GM19043 (cell line): ENCODE data around the gene SLC27A5.
"Not testable (repeated sequence)": the region's sequence is repeated elsewhere in the genome, so short reads cannot be mapped to it uniquely, and the experiment has no call there.

Experiments used
- ATAC-seq: cut with Tn5 transposase; IDR thresholded peaks from one replicate; pipeline ENCODE4 v1.9.1; 2021; ENCODE audit warnings: low read depth; ENCODE audit not compliant: unreplicated experiment

Gene SLC27A5

DNA sequence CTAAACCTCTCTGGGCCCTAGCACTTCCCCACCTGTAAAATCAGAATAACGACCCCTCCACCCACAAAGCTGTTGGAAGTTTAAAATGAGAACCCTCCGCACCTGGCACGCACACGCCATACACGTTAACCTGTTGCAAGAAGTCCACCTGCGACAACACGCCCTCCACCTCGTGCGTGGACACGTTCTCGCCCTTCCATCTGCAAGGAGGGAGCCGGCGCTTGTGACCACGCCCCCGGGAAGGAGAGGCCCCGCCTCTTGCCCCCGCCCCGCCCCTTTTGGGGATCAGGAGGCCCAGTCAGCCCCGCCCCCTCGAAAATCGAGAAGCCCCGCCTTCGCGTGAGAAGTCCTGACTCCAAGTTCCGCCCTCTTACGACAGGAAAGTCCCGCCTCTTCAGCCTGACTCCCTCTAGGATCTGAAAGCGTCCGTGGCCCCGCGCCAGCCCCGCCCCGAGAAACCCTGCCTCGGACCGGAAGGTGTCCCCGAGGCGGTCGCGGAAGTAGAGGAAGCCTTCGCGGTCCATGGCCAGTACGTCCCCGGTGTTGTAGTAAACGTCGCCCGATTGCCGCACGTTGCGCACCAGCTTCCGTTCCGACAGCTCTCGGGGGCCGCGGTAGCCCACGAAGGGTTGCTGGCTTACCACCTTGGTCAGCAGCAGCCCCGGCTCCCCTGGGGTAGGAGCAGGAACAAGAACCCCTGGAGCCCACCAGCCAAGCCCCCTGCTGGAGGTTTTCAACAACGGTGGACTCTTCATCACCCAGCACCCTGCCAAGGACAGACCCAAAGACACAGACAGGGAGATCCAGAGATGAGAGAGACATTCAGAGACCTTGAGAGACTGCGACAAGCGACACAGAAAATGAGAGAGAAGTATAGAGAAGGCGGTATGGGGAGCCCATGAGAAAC lies 12.5 kb downstream of the SLC27A5 start:
- peak; percentile 93 for ATAC-seq

DNA sequence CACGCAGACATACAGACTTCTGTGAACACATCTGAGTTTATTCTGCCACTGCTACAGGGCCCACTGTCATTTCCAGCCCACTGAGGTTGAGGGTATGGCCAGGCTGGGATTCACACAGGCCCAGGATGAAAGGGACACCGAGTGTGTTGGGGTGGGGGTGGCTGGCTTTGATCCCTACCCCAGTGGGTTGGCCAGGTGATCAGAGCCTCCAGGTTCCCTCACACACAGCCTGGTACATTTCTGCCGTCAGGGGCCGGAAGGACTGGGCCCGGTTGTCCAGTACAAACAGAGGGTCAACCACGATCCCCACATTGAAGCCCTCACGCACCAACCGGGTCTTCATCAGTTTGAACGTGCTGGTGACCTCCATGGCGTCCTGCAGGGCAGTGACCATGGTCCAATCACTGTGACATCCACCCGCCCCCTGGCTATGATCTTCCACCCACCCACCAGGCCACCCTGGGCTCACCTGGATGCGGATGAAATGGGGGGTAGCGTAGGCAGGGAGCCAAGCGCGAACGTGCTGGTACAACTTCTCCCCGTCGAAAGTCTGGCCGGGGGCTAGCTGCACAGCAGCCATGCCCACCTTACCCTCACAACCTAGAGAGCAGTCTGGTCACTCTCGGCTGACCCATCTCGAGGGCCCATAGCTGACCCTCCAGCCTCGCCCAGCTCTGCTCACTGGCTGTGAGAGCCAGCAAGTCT lies 13.3 kb downstream of the SLC27A5 start:
- ATAC-seq, result no peak

DNA sequence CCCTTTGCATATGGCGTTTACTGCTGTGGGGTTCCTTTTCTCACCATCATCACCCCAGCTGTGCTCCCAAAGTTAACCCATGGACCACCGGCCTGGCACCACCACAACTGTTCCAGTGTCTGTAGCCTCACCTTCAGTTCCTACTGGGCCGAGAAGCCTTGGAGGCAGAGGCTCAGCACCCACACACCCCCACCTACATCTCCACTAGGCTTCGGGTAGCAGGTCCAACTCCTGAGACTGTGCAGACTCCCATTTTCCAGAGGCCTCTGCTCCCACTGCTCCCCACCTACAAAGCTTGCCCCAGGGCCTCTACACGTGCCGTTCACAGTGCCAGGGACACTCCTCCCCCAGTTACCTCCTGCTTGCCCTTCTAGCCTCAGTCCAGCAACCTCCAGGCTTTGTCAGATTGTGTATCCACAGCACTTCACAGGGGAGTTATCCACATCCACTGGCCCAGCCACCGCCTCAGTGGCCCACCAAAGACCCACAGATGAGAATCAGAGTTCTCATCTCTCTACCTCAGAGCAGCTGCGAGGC lies 14.1 kb downstream of the SLC27A5 start:
- no peak for ATAC-seq

GRCh38 chr19:58492265-58492664 lies 19.5 kb downstream of the SLC27A5 start:
- no peak for ATAC-seq

DNA sequence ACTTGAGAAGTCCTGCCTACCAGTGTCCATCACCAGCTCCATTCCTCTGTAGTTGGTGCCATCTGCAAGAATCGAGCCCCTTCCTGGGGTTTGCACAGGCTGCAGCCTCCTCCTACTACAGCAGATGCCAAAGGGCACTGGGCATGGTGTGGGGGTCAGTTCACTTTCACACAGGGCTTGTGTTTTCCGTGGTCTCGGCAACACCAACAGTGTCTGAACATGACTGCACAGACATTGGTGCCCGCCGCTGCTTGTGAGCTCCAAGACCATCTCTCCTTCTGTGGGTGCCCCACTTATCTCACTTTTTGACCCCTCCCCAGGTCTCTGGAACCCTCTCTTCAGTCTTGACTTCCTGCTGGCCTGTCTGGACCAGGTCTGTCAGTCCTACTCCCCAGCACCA lies 20.4 kb downstream of the SLC27A5 start:
- no peak for ATAC-seq

- not testable (repeated sequence) for ATAC-seq
Measured at GRCh38 chr19:58484349-58484748, 27.4 kb downstream of the SLC27A5 start.

DNA sequence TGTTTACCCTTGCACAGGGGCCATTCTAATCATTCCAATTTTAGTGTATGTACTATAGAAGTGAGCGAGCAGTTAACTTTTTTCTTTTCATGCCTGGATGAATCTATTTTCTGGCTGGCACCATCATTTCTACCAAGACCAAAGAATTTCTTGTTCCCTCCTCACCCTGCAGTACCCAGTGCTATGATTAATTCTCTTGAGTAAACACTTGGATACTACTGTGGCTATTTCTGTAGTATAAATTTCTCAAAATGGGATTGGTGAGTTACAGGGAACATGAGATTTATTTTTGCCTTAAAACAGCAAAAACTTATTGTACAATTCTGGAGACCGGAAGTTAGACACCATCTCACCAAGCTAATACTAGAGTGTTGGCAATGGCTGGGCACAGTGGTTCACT lies 28.0 kb downstream of the SLC27A5 start:
- no peak for ATAC-seq

DNA sequence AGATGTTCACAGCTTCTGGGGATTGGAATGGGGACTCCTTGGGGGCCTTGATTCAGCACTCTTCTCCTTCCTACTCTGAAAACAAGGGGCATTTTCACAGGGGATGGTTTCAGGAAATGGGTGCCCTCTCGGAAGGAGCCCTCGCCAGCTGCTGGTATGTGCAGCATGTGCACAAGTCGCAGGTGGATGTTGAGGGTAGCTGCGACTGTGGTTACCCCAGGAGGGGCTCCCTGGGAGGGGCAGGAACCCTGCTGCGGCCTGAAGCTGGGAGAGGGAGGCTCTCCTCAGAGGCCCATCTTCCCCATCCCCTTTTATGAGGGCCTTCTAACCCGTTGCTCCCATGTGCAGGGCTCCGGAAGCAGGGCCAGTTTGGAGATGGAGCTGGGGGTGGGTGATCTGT lies 29.4 kb downstream of the SLC27A5 start:
- no peak for ATAC-seq

GRCh38 chr19:58480831-58481230 lies 31.0 kb downstream of the SLC27A5 start:
- no peak for ATAC-seq

- no peak for ATAC-seq
Measured at GRCh38 chr19:58480481-58480830, 31.3 kb downstream of the SLC27A5 start.

- no peak for ATAC-seq
Measured at GRCh38 chr19:58479736-58480480, 31.9 kb downstream of the SLC27A5 start.

DNA sequence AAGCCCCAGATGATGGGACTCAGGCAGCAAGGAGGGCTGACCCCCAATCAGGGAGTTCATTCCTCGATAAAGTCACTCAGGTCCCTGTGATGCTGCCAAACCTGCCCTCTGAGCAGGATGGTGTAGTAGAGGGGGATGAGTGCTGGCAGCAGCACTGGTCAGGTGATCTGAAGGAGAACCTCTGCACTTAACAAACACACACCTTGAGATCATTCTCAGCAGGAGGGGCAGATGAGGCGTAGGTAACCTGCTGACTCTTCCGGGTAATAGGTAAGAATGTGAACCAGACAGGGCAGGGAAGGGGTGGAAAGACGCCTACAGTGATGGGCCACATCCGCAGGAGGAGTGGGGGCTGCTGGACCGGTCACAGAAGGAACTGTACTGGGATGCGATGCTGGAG lies 32.5 kb downstream of the SLC27A5 start:
- no peak for ATAC-seq

DNA sequence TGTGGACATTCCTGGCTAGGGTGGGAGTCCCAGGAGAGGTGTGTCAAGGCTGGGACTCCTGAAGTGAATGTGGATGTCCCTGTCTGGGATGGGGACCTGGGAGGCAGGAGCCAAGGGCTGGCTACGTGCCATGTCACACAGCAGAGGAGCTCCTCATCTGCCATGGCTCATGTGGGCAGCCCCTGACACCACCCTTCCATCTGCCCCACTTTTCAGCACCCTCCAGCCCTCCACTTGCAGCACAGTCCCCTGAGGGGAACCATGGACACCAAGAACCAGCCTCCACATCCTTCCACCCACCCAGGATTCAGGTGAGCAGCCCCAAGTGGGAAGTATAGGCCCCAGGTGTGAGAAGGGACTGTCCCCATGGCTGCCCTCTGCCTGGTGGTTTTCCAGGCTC lies 33.9 kb downstream of the SLC27A5 start:
- ATAC-seq, result no peak

DNA sequence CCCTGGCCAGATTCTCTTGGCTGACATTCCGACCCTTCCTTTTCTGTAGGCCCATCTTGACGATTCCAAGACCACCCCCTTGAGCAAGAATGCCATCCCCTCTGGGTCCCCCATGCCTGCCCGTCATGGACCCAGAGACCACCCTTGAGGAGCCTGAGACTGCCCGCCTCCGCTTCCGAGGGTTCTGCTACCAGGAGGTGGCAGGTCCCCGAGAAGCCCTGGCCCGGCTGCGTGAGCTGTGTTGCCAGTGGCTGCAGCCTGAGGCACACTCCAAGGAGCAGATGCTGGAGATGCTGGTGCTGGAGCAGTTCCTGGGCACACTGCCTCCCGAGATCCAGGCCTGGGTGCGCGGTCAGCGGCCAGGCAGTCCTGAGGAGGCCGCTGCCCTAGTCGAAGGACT lies 34.7 kb downstream of the SLC27A5 start:
- ATAC-seq, result no peak

DNA sequence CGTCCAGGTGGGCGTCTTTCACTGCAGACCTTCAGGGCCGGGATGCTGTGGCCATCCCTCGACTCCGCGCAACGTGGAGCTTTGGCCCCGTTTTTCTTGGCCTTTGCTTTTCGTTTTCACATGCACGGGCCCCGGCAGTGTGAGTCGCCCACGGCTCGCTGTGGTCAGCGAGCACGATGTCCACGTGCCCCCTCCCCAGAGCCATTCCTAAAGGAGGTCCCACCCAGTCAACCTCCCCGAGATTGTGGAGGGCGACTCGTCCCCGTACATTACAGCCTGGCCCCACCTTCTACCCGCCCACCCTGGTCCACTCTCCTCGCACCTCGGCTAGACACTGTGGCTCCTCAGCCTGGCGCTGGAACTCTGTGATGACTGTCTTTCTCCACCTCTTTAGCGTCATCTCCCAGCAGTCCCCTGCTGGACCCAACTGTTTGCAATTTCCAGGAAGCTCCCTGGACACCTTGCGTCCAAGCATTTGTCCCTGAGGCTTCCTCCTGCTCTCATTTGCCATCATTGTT lies 35.2 kb downstream of the SLC27A5 start:
- no peak for ATAC-seq

DNA sequence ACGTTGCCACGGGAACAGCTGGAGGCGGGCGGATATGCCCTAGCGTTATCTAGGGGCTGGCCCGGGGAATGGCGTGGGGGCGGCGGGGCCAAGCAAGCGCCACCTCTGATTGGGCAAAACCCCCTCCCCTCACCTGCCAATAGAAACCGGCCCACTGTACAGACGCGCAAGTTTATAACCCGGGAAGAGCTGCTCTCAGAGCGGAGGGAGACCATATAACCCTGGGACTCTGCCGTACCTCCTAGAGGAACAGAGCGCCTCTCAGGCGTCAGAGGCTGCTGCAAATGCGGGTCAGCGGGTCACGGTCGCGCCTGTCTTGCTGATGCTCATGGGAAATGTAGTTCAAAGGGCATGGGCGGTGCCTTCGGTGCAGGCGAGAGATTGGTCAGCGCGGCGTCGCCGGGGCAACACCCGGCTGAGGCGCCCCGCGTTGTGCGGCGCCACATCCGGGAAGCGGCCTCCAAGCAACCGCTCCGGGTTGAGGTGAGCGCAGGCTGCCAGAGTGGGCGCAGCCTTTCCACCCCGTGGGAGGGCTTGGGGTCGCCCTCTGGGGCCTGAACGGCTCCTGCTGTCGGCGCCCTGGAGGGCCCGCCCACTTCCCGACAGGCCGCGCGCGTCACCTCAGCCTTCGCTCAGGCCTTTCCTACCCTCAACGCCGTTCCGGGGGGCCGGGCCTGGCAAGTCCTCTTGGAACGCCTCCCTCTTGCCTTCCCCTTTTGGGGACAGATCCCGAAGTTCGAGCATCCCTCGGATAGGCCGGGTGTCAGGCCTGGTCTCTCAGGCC lies 35.9 kb downstream of the SLC27A5 start, which contains the start of gene ZNF446:
Gene ZNF446, plus strand, starts transcription at position 639 of the 784 bp plus-strand sequence. CDS start 867 bp downstream, outside the sequence.
- ATAC-seq, result peak; percentile 76

DNA sequence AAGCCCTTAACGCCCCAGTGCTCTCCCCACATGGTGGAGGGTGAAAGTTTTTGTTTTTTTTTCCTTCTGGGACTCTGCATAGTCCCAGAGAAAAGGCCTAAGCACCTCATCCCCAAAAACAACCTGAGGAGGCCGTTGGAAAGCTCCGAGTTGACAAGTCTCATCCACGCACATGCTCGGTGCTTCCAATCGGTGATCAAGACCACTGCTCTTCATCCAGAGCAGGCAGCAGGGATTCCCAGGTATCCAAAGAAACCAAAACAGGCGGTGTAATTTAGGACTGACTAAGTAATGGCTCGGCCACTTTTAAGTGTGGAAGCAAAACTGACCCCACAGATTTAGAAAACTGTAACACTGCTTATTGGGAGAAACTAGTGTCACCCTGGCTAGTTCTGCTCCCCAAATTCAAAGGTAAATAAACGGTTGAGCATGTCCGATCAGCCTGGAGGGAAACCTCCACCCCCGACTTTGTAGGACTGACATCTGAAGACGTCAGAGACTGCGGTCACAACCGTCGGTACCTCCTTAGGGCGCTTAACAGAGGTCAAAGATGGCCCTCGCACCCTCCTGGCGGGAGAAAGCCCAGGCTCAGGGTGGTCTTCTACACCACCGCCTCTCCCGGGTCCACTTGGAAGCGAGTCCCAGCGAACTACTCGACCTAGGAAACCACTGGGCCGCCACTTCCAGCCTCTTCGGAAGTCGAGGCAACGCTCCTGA lies 36.6 kb downstream of the SLC27A5 start:
- peak; percentile 4 for ATAC-seq

DNA sequence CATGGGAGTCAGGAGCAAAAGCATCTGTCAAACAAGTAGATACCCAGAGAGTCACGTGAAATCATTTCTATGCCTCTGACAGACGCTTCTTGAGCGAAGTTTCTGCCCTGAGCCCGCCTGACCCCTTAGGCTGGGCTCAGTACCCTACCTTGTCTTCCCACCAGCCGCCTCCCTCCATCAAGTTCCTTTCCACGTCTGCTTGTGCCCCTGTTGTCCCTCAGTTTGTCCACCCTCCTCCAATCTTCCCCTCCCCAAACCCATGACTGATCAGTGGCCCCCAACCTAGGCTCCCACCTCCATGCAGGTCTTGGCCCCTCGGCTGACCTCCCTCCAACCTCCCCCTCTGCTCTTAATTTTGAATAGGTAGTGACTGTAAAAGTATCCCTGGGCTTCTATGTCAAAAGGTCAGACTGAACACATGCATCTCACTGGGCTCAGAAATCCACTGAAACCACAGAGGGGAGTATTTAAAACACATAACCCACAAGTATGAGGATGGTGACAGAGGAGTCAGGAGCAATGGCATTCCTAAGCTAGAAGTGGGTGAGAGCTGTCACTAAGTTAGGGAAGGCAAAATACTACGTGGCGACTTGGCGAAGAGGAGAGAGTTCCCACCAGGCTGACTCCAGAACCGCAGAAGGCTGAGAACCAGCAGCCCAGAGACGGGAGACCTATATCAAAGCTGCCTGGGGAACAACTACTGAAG lies 37.3 kb downstream of the SLC27A5 start:
- no peak for ATAC-seq

DNA sequence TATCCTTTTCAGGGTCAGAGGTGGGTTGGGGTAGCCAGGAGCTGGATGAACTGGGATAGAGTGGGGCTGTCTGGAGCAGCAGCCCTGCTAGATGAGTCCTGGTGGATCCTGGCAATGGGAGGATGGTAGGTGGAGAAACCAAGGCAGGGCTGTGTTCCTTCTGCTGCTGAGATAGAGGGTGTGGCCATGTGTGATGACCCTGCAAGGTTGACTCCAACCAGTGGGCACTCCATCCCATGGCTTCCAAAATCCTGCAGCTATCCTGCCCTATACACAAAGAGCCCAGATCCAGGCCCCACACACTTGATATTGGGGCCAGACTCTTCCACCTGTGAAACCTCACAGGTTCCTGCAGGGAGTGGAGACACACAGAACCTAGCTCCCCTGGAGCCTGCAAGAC lies 38.0 kb downstream of the SLC27A5 start:
- no peak for ATAC-seq
